OCI-LY7 (cell line): ENCODE results near the gene CDK2AP2.

Experiments used
- EZH2phosphoT487 ChIP-seq: fragments of 200-600 bp; sonication (generic); IDR thresholded peaks from 2 replicates; pipeline ENCODE4 v1.6.1; 2018; ENCODE audit warnings: low read depth, borderline replicate concordance, mild to moderate bottlenecking, mixed run types, antibody characterized with exemption, low read length, moderate library complexity, mixed read lengths
- TF ChIP-seq, protein P1 (sequence below): fragments of 200-600 bp; sonication (generic); conservative IDR thresholded peaks from 2 replicates; pipeline ENCODE4 v1.5.1; 2014; ENCODE audit warnings: mild to moderate bottlenecking, antibody characterized with exemption, low read length, moderate library complexity, mixed read lengths

- TF ChIP-seq, protein P1, sequence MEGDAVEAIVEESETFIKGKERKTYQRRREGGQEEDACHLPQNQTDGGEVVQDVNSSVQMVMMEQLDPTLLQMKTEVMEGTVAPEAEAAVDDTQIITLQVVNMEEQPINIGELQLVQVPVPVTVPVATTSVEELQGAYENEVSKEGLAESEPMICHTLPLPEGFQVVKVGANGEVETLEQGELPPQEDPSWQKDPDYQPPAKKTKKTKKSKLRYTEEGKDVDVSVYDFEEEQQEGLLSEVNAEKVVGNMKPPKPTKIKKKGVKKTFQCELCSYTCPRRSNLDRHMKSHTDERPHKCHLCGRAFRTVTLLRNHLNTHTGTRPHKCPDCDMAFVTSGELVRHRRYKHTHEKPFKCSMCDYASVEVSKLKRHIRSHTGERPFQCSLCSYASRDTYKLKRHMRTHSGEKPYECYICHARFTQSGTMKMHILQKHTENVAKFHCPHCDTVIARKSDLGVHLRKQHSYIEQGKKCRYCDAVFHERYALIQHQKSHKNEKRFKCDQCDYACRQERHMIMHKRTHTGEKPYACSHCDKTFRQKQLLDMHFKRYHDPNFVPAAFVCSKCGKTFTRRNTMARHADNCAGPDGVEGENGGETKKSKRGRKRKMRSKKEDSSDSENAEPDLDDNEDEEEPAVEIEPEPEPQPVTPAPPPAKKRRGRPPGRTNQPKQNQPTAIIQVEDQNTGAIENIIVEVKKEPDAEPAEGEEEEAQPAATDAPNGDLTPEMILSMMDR, result no peak
- no peak for TF ChIP-seq EZH2phosphoT487
These were observed 33.2 kb upstream of the CDK2AP2 start for GRCh38 chr11:67541198-67541597.
